Anterior cingulate cortex (tissue), 58 donors: ENCODE measurements around the gene CWC25.

Experiments
- DNase-seq, 58 donors: peaks; one replicate each; lab custom pipeline; 2025; lab: John Stamatoyannopoulos, UW

CWC25 gene

GRCh38 chr17:38853292-38854219 is 28.4 kb upstream of the CWC25 start, which contains the start of gene RPL23:
RPL23 (minus strand) TSS chr17:38853721; CDS start chr17:38853710, 11 bp downstream.
- DNase-seq: peak; percentile 49 to 96 (median 88)

DNA sequence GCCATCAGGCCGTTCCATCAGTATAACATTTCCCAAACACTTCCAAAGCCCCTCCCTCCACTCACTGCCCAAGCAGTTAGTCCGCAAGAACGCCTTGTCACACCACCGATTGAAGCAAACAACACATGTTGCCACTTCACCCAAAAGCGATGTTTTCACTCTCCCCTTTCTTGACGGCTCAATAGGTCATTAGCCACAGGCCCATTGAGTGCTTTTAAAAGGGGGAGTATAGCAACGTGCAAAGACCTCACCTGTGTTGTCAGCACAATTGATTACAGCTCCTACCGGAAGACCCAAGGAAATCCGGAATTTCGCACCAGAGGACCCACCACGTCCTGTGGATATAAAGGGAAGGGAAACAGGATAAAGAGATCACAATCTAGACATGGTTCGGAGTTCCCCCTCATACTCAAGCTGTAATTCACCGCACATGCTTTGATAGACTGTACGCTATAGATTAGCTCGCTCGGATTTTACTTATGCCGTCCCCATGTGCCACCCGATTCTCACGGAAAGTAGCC is 27.7 kb upstream of the CWC25 start:
- DNase-seq: no peak

GRCh38 chr17:38851434-38851833 is 26.3 kb upstream of the CWC25 start:
- DNase-seq: no peak

DNA sequence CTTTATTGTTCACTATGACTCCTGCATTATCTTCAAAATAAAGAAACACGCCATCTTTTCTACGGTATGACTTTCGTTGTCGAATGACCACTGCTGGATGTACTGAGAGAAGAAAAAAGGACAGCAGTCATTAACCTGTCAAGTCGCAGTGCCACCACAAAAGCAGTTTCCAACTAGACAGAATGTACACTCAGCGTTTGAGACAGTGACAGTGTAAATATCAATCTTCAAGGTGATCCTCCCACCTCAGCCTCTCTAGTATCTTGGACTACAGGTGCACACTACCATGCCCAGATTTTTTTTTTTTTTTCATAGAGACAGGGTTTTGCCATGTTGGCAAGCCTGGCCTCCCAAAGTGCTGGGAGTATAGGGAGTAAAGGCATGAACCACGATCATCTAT is 25.3 kb upstream of the CWC25 start:
- no peak for DNase-seq

DNA sequence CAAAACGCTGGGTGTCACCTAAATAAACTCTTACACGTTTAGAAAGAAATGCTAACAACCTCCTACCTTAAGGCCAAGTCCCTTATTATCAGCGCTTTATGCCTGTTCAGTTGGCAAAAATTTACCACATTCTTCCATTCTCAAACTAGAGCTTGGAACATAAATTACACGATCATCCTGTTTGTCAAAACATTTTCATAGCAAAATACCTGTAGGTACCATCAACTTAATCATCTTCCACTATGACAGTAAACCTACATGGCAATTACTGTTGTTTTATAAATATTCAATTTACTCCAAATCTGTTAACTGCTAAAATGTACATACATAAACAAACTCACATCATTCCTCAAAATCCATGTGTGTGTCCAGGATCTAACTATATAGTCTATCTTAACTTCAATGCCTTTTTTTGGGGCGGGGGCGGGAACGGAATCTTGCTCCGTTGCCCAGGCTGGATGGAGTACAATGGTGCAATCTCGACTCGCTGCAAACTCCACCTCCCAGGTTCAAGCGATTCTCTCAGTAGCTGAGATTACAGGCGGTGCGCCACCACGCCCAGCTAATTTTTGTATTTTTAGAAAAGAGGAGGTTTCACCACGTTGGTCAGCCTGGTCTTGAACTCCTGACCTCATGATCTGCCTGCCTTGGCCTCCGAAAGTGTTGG is 24.0 kb upstream of the CWC25 start:
- no peak for DNase-seq

DNA sequence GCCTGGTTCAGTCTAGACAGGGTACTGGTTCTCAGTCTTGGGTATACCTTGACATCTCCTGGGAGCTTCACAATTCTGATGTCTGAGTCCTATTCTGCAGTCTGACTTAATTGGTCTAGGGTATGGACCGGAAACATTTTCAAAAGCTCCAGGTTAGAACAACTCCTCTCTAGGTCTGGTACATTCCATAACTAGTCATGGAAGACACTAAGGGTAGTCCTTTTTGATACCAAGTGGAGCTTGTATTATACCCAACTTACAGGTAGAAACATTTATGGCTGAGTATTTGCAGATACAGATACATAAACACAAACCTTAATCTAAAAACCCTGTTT is 23.4 kb upstream of the CWC25 start:
- no peak for DNase-seq

DNA sequence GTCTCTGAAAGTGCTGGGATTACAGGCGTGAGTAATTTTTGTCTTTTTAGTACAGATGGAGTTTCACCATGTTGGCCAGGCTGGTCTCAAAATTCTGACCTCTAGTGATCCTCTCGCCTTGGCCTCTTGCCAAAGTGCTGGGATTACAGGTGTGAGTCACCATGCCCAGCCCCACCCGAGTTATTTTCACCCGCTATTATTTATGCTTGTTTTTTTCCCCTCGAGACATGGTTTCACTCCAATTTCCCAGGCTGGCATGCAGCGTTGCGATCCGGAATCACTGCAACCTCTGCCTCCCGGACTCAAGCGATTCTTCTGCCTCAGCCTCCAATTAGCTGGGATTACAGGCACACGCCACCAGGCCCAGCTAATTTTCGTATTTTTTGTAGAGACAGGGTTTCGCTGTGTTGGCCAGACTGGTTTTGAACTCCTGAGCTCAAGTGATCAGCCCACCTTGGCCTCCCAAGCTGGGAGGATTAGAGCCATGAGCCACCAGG is 19.2 kb upstream of the CWC25 start:
- no peak for DNase-seq

- DNase-seq: no peak
Observed at GRCh38 chr17:38825762-38826247, 684 bp upstream of the CWC25 start.

DNA sequence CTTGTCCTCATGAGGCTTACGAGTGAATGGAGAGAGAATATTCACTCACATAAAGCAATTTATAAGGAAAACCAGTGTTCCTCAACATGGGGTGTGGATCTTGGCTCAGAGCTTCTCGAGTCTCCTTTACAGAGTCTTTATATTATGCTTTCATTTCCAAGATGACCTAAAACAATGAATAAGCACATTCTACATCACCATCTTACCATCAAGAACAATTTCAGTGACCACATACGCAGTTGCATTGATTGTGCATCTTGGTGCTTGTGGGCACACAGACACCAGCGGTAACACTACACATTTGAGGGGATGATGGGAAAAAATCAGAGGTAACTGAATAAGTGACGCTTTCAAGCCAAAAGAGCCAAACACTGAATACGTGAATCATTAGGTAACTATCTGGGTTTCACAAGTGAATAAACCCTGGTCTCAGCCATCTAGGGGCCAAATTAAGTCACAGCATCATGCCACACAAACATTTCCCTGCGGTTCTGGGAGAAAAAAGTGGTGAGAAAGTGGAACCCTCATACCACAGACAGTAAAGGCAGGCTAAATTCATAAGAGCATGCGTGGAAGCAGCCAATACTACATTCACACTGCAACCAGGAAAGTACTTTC is 9.4 kb downstream of the CWC25 start:
- DNase-seq: no peak

DNA sequence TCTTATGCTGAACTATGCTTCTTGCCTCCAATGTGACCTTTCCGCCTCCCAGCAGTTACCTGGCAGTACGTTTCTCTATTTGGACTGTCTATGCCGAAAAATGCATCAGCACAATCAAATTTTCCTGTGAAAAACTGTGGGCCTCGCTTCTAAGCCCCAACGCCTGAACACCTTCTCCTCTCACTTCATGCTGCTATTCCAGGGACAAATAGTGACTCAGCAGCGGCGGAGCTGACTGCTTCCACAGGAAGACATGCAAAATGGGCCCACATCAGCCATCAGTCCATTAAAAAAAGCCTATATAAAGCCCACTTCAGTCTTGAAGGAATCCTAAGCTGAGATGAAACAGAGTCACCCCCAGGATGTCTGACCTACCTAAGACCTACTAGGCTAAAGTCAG is 15.3 kb downstream of the CWC25 start:
- peak in 18 of 58 donors; percentile 2 to 43 (median 10) for DNase-seq

DNA sequence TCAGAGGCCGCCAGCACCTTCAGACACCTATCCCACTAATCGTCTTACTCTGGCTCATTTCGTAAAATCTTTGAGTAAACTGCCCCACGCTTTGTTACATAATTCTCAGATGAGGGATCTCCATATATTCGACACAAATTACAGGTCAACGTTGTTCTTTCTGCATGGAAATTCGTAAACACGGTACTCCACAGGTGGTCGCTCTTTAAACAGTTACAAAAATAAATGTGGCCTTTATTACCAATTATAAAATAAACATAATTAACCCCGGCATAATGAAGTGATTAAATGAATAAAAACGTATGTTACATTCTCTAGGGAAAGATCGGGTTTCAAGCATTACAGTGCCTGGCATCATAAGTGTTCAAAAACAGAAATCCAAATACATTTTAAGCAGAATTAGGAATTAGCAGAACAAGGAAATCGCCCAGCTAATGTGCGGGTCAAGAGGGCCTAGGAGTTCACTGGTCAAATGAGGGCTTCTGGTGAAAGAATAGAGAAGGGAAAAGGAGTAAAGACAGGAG is 24.8 kb downstream of the CWC25 start:
- DNase-seq: no peak

- DNase-seq: peak; percentile 56 to 97 (median 93)
Observed at GRCh38 chr17:38799501-38800236, 25.5 kb downstream of the CWC25 start, which contains the start of gene PIP4K2B. PIP4K2B (minus strand) TSS chr17:38799556; CDS start chr17:38799424, 132 bp downstream.

DNA sequence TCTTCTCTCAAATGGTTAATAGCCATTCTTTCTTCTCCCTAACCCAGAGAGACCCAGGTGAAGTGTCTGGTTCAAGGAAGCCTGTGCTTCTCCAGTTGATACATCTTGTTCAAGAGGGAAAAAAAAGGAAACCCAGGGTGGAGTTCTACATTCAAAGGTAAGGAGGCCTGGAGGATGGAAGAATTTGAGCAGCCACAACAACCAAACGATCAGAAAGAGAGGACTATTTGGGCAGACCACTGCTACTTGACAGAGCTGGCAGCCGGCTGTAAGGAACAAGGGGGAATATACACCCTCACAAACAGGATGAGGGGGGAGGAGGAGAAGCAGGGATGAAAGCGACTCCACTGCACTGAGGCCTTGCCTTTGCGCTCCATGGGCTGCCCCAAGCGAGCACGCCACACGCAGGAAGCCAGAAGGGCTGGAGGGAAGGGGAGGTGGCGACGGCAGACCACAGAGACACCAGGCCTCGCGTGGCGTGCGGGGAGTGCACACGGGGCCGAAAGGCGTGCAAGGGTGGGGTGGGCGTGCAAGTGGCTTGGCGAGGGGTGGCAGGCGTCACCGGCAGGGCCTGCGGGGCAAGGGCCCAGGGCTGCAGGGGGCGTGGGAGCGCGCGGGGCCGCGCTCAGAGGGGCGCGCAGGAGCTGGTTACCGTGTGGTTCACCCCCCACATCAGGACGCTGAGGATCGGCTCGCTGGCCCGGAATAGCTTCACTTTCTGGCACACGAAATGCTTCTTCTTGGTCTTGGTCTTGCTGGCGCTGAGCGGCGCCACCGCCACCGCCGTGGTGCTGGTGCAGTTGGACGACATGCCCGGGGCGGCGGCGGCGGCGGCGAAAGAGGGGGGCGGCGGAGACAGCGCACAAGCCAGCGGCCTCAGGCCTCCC is 26.3 kb downstream of the CWC25 start:
- peak in 42 of 58 donors; percentile 16 to 72 (median 52) for DNase-seq

- no peak for DNase-seq
Observed at GRCh38 chr17:38797828-38798227, 27.3 kb downstream of the CWC25 start.

DNA sequence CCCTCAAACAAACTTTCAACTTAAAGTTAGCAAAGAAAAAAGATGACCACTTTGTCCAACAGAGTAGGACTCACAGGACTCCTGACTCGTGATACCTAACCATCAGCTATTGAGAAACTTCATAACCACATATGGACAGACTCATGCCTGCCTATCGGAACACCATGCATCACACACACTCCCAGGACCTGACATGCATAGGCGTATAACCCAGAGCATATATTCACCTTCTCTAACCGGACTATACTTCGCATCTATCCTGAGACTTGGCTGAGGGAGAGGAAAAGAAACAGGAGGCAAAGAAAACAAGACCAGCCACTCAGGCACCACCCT is 28.0 kb downstream of the CWC25 start:
- DNase-seq: no peak

DNA sequence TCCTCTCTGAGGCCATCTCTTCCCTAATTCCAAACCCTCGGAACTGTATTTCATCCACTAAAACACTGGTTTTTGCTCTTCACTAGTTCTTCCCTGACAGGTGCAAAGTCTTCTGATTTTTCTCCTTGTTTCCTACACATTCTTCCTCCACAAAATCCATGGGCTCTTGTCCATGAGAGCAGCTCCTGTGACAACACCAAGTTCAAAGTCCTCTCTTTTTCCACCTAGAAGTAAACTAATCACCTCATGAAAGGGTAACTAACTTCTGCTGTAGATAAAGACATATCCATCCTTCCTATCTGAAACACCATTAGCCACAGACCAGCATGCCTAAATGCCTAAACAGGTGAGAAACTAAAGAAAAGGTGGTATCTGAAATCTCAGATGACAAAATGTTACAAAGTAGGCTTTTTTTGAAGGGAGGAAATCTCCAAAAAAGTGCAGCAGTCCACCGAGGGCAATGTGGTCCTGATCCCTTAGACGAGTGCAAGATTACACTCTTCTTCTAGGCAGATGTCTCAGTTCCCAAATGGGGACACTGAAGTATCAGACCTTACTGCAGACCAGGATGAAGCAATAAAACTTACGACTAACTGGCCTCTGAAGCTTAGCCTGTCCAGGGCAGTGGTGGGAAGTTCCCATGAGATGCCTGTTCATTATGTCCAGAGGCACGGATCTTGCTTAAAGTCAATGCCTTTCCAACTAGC is 28.5 kb downstream of the CWC25 start:
- no peak for DNase-seq

GRCh38 chr17:38794221-38794620 is 30.9 kb downstream of the CWC25 start:
- no peak for DNase-seq

DNA sequence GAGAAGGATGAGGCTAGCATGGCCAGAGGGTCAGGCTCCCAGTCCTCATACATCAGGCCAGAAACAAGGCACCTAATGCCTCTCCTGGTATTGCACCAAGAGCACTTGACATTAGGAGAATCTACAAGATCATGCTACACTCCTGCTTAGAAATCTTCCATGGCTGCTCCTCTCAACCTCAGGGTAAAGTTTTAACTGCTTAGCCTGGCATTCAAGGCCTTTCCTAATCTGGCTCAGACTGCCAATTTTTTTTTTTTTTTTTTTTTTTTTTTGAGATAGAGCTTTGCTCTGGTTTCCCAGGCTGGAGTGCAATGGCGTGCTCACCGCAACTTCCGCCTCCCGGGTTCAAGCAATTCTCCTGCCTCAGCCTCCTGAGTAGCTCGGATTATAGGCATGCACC is 34.0 kb downstream of the CWC25 start:
- no peak for DNase-seq
